ENCODE data around the gene ARHGEF40.

Gene ARHGEF40

GRCh38 chr14:21071225-21072030 lies 1.3 kb downstream of the ARHGEF40 start:
- DNase-seq (ENCODE audit: extremely low read depth, low read depth): peak; percentile 86
- TF ChIP-seq, protein P1, sequence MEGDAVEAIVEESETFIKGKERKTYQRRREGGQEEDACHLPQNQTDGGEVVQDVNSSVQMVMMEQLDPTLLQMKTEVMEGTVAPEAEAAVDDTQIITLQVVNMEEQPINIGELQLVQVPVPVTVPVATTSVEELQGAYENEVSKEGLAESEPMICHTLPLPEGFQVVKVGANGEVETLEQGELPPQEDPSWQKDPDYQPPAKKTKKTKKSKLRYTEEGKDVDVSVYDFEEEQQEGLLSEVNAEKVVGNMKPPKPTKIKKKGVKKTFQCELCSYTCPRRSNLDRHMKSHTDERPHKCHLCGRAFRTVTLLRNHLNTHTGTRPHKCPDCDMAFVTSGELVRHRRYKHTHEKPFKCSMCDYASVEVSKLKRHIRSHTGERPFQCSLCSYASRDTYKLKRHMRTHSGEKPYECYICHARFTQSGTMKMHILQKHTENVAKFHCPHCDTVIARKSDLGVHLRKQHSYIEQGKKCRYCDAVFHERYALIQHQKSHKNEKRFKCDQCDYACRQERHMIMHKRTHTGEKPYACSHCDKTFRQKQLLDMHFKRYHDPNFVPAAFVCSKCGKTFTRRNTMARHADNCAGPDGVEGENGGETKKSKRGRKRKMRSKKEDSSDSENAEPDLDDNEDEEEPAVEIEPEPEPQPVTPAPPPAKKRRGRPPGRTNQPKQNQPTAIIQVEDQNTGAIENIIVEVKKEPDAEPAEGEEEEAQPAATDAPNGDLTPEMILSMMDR (IDR thresholded peaks at IDR 0.05; ENCODE audit: low read depth, low read length): no peak

DNA sequence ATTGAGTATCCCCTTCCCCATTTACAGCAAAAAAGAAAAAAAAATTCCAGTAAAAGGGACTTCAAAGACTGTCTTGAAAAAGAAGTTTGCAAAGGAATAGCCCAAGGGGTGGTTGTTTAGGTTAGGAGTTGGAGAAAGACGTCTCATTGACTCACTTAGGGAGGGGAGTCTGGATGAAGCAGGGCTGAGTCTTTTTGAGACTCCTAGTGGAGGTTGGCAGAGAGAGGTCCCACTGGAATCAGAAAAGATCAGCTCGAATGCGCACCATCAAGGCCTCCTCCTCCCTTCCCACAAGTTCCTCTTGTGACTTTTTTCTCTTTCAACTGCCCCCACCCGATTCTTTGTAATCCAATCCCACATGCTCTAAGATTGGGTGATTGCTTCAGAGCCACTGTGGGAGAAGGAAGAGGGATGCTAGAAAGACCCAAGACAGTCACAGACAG lies 1.9 kb downstream of the ARHGEF40 start:
- TF ChIP-seq, protein P1 (IDR thresholded peaks at IDR 0.05; ENCODE audit: low read depth, low read length): peak; percentile 18
- DNase-seq (ENCODE audit: extremely low read depth, low read depth): peak; percentile 64

DNA sequence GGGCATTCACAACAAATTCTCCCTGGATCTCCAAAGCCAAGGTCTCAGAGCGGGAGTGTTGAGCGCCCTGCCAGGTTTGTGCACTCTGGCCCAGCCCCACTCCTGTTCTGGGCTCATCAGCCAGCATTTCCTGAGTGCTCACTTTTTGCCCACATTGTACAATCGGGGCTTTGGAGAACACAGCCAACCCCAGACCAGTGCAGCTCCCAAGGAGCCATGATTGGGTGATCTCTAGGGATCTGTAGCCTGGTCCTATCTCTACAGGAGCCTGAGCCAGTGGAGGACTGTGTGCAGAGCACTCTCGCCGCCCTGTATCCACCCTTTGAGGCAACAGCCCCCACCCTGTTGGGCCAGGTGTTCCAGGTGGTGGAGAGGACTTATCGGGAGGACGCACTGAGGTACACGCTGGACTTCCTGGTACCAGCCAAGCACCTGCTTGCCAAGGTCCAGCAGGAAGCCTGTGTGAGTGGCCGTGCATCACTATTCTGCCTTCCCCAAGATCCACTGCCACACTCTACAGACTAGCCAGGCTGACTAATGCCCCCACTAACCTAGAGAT lies 2.8 kb downstream of the ARHGEF40 start:
- DNase-seq (ENCODE audit: extremely low read depth, low read depth): no peak
- TF ChIP-seq, protein P1 (IDR thresholded peaks at IDR 0.05; ENCODE audit: low read depth, low read length): no peak

DNA sequence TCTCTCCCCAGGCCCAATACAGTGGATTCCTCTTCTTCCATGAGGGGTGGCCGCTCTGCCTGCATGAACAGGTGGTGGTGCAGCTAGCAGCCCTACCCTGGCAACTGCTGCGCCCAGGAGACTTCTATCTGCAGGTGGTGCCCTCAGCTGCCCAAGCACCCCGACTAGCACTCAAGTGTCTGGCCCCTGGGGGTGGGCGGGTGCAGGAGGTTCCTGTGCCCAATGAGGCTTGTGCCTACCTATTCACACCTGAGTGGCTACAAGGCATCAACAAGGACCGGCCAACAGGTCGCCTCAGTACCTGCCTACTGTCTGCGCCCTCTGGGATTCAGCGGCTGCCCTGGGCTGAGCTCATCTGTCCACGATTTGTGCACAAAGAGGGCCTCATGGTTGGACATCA lies 3.8 kb downstream of the ARHGEF40 start:
- no peak for DNase-seq (ENCODE audit: extremely low read depth, low read depth)
- TF ChIP-seq, protein P1 (IDR thresholded peaks at IDR 0.05; ENCODE audit: low read depth, low read length): no peak

- TF ChIP-seq, protein P1 (IDR thresholded peaks at IDR 0.05; ENCODE audit: low read depth, low read length): no peak
- DNase-seq (ENCODE audit: extremely low read depth, low read depth): no peak
These were observed 4.5 kb downstream of the ARHGEF40 start for GRCh38 chr14:21074398-21075272.

GRCh38 chr14:21075719-21076437 lies 5.8 kb downstream of the ARHGEF40 start:
- TF ChIP-seq, protein P1 (IDR thresholded peaks at IDR 0.05; ENCODE audit: low read depth, low read length): no peak
- DNase-seq (ENCODE audit: extremely low read depth, low read depth): no peak
